ENCODE measurements around the gene MACF1.
"Not testable (repeated sequence)": the region's sequence is repeated elsewhere in the genome, so short reads cannot be mapped to it uniquely, and the experiment has no call there.

MACF1 gene

GRCh38 chr1:39177706-39178105, 26.8 kb upstream of the MACF1 start:
- no peak for DNase-seq (ENCODE audit: low spot score)

DNA sequence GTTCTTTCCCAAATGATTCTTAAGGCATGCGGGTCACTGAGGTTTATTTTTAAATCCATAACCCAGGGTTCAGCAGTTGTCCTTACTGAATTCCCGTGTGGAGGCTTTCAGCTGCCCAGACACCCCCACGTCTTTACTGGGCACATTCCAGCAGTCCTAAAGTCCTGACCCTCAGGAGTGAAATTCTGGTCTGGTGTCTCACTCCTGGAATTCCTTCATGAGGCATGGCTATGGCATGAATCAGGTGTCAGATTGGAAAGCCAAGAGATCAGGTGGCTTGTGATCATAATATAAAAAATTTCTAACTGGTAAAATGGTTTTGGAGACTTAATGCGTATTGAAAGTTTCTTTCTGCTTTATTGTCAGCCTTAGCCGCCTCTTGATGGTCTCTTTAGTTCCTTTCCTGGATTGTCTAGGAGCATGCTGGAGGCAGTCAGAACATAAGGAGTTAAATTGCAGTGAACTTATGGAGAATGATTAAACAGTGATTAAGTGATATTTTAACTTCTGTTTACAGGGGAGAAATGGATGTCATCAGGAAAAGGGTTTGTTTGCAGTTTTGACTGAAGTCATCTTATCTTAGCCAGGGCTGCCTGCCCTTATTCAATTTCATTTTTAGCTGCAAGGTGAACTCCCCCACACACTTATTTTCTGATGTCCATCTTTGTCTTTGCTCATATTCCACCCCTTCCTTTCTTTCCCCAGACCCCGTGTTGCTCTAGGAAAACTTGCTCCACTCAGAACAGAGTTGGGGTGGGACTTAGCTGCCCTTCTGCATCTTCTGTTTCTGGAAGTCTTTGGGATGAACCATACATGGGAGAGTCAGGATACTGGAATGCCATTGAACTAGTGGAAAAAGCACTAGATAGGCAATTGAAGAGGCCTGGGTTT, 25.7 kb upstream of the MACF1 start:
- no peak for DNase-seq (ENCODE audit: low spot score)

GRCh38 chr1:39181311-39181710, 23.2 kb upstream of the MACF1 start:
- no peak for DNase-seq (ENCODE audit: low spot score)

GRCh38 chr1:39182804-39183203, 21.7 kb upstream of the MACF1 start:
- DNase-seq (ENCODE audit: low spot score): no peak

DNA sequence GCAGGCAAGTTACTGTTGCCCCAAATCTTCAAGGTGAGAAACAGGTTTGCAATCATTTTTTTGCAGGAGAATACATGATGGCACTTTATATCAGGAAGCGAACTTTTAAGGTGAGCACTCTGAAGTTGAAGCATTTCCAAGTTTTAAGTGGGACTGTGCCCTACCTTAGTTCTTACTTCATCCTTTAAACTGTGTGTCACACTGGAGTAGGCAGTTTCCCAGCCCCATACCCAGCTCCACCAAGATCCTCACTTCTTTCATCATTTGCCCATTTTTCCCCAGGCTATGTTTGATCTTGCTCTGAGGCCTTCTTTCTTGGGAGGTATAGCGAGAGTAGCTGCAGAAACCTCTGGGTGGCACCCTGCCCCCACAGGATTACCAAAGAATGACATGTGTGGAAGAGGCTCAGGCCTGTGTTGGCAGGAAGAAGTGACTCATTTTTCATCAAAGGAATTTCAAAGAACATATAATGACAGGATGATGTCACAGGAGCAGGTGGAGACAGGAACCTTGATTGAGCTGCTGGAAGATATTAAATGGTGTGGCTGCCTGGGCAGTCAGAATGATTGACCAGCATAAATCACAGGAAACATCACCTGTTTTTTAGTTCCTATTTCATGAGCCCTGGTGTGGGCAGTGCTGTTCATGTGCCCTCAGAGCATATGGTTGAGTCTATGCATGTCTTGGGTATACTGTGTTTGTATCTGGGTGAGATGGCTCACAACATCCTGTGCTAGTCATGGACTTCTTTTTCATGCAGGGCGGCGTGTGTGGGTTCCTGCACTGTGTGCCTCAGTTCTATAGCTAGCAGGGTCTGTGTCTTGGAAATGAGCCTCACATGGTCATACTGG, 20.8 kb upstream of the MACF1 start:
- DNase-seq (ENCODE audit: low spot score): no peak

DNA sequence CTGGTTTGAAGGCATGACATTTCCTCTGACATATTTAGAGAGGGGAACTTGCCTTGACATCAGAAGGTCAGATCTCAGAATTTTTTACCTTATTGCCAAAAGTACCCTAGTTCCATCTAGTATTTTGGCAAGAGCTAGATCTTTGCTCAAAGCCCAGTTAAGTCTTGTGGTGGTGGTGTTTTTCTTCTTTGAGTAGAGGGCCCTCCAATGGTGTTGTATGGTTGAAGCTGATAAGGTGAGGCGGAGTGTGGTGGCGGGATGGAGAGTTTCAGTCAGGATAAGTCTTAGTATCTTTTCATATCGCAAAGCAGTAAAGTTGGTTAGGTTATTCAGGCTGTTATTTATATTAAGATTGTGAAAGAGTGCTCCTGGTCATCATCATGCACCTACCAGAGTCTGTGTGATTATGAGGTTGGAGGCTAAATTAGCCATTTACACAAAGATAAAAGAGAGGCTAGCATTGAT, 20.1 kb upstream of the MACF1 start:
- no peak for DNase-seq (ENCODE audit: low spot score)

DNA sequence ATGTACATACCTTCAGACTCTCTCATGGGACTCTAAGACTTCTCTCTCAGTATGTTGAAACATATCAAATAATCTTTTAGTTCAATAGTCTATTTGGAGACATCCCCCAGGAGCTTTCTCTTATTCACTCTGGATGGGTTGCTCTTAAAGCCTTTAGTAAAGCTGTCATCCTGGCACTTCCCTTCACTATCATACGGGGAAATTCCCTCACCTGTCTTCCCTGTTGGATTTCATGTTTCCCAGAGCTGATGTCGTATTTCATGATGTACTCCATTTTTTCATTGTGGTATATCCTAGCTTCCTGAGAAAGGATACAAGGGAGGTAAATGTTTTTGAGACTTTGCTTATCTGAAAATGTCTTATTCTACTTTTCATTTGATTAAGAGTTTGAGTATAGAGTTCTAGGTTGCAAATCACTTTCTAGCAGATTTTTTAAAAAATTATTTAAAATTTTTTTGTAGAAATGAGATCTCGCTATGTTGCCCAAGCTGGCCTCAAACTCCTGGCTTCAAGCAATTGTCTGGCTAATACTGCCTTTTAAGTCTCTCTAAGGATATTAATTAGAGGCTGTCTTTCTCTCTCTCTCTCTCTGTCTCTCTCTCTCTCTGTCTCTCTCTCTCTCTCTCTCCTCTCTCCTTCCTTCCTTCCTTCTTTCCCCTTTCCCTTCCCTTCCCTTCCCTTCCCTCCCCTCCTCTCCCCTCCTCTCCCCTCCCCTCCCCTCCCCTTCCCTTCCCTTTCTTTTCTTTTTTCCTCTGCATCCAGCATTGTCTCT, 17.0 kb upstream of the MACF1 start:
- DNase-seq (ENCODE audit: low spot score): no peak

DNA sequence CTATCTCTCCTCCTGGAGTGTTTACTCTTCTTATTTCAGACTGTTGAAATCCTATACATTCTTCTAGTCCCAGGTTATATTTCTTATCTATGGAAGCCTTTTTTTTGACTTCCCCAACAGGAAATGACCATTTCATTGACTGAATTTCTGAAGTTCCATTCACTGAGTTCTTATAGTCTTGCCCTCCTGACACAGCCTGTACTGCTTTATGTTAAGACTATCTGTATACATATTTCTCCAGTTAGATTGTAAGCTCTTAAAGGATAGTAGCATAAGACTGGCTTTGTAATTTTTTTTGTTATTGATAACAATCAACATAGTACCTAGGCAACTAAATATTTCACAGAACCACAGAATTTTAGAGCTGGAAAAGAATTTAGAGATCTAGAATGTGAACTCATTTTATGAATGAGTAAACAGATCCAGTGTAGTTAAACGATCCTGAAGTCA, 14.9 kb upstream of the MACF1 start:
- DNase-seq (ENCODE audit: low spot score): no peak

DNA sequence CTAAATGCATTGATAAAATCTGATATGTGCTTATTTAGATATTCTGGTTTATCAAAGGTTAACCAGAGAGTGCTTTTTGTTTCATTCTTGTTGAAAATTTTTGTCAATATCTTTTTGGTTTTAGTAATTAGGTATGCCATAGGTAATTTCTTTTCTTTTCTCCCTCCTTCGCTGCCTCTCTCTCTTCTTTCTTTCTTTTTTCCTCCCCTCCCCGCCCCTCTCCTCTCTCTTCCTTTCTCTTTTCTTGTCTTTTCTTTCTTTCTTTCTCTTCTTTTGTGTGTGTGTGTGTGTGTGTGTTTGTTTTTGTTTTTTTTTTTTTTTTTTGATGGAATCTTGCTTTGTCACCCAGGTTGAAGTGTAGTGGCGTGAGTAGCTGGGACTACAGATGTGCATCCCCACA, 14.4 kb upstream of the MACF1 start:
- DNase-seq (ENCODE audit: low spot score): no peak

DNA sequence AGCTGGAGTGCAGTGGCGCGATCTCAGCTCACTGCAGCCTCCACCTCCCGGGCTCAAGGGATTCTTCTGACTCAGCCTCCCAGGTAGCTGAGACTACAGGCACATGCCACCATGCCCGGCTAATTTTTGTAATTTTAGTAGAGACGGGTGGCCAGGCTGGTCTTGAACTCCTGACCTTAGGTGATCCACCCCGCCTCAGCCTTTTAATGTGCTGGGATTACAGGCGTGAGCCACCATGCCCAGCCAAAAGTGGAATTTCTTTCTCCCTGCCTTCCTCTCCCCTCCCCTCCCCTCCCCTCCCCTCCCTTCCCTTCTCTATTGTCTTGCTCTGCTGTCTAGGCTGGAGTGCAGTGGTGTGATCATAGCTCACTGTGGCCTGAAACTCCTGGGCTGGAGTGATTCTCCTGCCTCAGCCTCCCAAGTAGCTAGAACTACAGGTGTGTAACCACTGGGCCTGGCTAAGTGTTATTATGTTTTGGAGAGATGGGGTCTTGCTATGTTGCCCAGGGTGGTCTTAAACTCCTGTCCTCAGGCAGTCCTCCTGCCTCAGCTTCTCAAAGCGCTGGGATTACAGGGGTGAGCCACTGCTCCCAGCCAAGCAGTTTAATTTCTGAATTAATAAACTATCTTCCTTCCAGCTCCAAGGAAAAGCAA, 10.0 kb upstream of the MACF1 start:
- DNase-seq (ENCODE audit: low spot score): no peak

DNA sequence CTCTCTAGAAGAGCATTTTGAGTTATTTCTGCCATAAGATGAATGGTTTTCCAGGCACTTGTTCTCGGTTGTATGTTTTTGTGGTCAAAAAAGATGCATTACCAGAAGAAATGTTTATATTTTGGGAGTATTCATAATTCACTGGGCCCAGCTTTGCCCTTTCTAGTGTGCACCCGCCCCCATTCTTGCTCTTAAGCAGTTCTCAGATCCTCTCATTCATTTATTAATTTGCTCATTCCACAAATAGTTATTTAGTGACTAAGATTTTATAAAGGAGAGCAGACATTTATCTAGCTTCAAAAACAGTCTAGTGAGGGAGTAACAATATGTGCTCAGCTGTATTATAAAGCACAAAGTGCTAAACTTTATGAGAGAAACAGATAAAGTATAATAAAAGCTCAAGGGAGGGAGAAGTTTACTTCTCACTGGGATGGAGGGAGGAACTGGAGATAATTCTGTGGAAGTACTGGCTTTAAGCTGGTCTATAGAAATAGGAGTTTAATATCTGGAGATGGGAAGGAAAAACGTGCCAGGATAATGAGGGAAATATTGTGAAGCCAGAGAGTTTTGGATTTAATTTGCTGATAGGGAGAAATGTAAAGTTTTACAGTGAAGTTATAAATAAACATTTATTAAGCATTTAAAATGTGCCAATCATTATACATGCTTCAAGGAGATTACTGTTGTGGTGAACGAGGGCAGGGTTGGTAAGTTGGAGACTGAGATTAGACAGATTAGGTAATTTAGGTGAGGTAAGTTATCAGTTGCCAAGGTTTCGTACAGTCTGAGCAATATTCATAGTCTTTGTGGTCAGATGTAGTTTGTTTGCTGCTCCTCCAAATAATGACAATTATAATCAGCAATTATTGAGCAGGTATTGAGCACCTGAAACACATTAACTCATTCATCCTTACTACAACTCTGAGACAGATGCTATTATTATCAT, 9.1 kb upstream of the MACF1 start:
- no peak for DNase-seq (ENCODE audit: low spot score)

DNA sequence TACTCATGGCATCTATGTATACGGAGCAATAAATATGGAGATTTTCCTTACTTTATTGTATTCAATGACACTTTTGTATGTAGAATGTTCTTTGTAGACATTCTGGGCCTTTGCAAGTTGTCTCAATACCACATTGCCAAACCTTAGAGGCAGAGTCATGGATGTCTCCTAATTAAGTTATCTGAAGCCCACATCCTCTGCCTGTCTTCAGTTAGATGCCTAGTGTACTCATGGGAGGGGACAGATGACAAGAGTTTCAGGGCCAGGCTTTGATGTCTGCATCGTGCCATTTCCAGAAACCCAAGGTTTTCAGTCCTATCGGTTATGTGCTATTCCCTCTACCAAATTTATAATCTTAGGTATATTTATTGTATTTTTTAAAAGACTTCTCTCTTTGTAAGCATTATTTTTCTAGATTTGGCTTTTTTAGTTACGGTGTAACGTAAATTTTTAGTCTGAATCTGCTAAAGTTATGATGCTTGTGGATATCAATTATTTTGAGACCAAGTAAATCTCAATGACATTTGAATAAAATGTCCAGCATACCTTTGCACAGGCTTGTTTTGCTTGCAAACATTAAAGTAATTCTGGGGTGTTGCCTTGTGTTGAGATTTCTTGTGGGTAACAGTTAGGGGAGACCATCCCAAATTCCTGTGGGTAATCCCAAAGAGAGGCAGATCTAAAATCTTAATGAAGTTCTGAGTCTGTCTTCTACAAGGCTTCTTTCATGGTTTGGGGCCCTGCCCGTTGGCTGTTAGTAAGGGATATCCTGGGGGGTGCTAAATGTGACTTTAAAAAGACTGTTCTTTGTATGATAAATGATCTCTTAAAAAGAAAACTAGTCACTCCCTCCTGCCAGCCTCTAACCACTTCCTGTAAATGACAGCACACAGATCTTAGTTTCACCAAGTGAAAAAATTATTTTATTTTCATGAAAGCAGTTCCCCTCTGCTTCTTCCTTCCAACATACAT, 8.0 kb upstream of the MACF1 start:
- DNase-seq (ENCODE audit: low spot score): no peak

DNA sequence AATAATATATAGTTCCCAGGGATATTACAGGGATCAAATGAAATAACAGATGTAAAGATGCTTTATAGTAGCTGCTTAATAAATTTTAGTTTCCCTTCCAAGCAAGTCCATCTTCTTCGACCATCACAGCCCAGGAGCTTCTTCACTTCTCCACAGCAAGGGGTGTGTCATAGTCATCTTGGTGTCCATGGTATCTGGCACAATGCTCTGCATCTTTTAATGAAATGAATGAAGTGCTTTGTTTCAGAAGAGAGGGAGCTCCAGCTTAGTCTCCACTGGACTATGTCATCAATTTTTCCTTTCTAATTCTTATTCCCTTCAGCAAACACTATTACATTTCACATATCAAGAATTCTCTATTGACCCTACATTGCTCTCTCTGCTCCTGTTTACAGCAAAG, 4.9 kb upstream of the MACF1 start:
- DNase-seq (ENCODE audit: low spot score): no peak

- no peak for DNase-seq (ENCODE audit: low spot score)
These were observed 746 bp downstream of the MACF1 start for GRCh38 chr1:39205102-39205780.

- no peak for DNase-seq (ENCODE audit: low spot score)
These were observed 1.4 kb downstream of the MACF1 start for GRCh38 chr1:39205781-39206464.

- DNase-seq (ENCODE audit: low spot score): not testable (repeated sequence)
These were observed 3.9 kb downstream of the MACF1 start for GRCh38 chr1:39208360-39208759.

DNA sequence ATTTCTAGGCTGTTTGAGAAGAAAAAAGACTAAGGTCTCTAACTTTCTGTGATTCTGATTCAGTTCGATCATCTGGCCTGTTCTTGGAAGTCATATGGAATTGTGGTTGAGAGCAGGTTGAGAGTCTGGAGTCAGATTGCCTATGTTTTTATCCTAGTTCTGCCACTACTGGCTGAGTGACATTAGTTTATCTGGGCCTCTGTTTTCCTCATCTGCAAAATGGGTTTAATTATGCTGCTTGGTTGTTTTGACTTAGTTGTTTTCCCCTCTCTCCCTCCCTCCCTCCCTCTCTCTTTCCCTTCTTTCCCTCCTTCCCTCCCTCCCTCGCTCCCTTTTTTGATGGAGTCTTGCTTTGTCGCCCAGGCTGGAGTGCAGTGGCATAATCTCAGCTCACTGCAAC, 6.2 kb downstream of the MACF1 start:
- DNase-seq (ENCODE audit: low spot score): no peak

DNA sequence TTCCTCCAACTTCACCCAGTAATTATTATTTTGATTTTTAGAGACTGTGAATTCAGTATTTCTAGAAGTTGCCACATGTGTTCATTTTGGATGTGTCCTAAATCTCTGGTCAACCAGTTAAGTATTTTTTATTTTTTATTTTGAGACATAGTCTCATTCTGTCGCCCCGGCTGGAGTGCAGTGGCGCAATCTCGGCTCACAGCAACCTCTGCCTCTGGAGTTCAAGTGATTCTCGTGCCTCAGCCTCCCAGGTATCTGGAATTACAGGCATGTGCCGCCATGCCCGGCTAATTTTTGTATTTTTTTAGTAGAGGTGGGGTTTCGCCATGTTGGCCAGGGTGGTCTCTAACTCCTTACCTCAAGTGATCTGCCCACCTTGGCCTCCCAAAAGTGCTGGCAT, 8.0 kb downstream of the MACF1 start:
- no peak for DNase-seq (ENCODE audit: low spot score)
